HEK293 (cell line): ENCODE measurements around the gene RND2.
A peak's percentile ranks its signal among the peaks of the same experiment; 100 is the strongest.

Experiments used
- BCL11A ChIP-seq: fragments of 450-650 bp; formaldehyde crosslinking; IDR thresholded peaks from 2 replicates; pipeline ENCODE4 v1.5.1; 2016; ENCODE audit warnings: low read depth, missing biosample characterization, missing genetic modification characterization
- EGR2 ChIP-seq: fragments of 450-650 bp; formaldehyde crosslinking; IDR thresholded peaks from 2 replicates; pipeline ENCODE4 v1.5.1; 2016; ENCODE audit warnings: low read depth, missing biosample characterization, missing genetic modification characterization
- ZBTB7A ChIP-seq: fragments of 450-650 bp; formaldehyde crosslinking; IDR thresholded peaks from 2 replicates; pipeline ENCODE4 v1.5.1; 2016; ENCODE audit warnings: low read depth, missing biosample characterization, missing genetic modification characterization
- ZFP3 ChIP-seq: fragments of 450-650 bp; formaldehyde crosslinking; IDR thresholded peaks from 2 replicates; pipeline ENCODE4 v1.5.1; 2016; ENCODE audit warnings: low read depth, missing biosample characterization, missing genetic modification characterization
- ZNF138 ChIP-seq: fragments of 450-650 bp; formaldehyde crosslinking; IDR thresholded peaks from 2 replicates; pipeline ENCODE4 v1.5.1; 2016; ENCODE audit warnings: missing biosample characterization, missing genetic modification characterization, borderline replicate concordance
- ZNF155 ChIP-seq: fragments of 450-650 bp; formaldehyde crosslinking; IDR thresholded peaks from 2 replicates; pipeline ENCODE4 v1.5.1; 2016; ENCODE audit warnings: missing biosample characterization, missing genetic modification characterization
- ZNF266 ChIP-seq: fragments of 450-650 bp; formaldehyde crosslinking; IDR thresholded peaks from 2 replicates; pipeline ENCODE4 v1.5.1; 2016; ENCODE audit warnings: missing biosample characterization, missing genetic modification characterization, low read depth
- ZNF302 ChIP-seq: fragments of 450-650 bp; formaldehyde crosslinking; IDR thresholded peaks from 2 replicates; pipeline ENCODE4 v1.5.1; 2016; ENCODE audit warnings: missing biosample characterization, missing genetic modification characterization, low read depth
- ZNF354C ChIP-seq: fragments of 450-650 bp; formaldehyde crosslinking; IDR thresholded peaks from 2 replicates; pipeline ENCODE4 v1.5.1; 2016; ENCODE audit warnings: missing biosample characterization, missing genetic modification characterization, low read depth, borderline replicate concordance
- ZNF394 ChIP-seq: fragments of 450-650 bp; formaldehyde crosslinking; IDR thresholded peaks from 2 replicates; pipeline ENCODE4 v1.5.1; 2016; ENCODE audit warnings: missing biosample characterization, missing genetic modification characterization, mild to moderate bottlenecking, moderate library complexity, borderline replicate concordance
- ZNF670 ChIP-seq: fragments of 450-650 bp; formaldehyde crosslinking; IDR thresholded peaks from 2 replicates; pipeline ENCODE4 v1.5.1; 2016; ENCODE audit warnings: missing biosample characterization, missing genetic modification characterization, low read depth
- ZNF677 ChIP-seq: fragments of 450-650 bp; IDR thresholded peaks from 2 replicates; pipeline ENCODE4 v1.5.0; 2018; ENCODE audit warnings: missing biosample characterization, mild to moderate bottlenecking, missing genetic modification characterization, moderate library complexity
- ZNF830 ChIP-seq: fragments of 450-650 bp; IDR thresholded peaks from 2 replicates; pipeline ENCODE4 v1.5.0; 2018; ENCODE audit warnings: missing biosample characterization, missing genetic modification characterization, low read depth, mild to moderate bottlenecking, moderate library complexity
- TF ChIP-seq, protein P1 (sequence below): fragments of 450-650 bp; formaldehyde crosslinking; IDR thresholded peaks from 2 replicates; pipeline ENCODE4 v1.5.1; 2016; ENCODE audit warnings: missing biosample characterization, missing genetic modification characterization
- TF ChIP-seq, protein P2 (sequence below): fragments of 450-650 bp; formaldehyde crosslinking; IDR thresholded peaks from 2 replicates; pipeline ENCODE4 v1.5.1; 2016; ENCODE audit warnings: missing biosample characterization, missing genetic modification characterization
- TF ChIP-seq, protein P3 (sequence below): fragments of 450-650 bp; formaldehyde crosslinking; IDR thresholded peaks from 2 replicates; pipeline ENCODE4 v1.5.1; 2016; ENCODE audit warnings: missing biosample characterization, missing genetic modification characterization
- TF ChIP-seq, protein P4 (sequence below): fragments of 450-650 bp; formaldehyde crosslinking; IDR thresholded peaks from 2 replicates; pipeline ENCODE4 v1.5.1; 2016; ENCODE audit warnings: missing biosample characterization, missing genetic modification characterization, low read depth
- TF ChIP-seq, protein P5 (sequence below): fragments of 450-650 bp; formaldehyde crosslinking; IDR thresholded peaks from 2 replicates; pipeline ENCODE4 v1.5.1; 2017; ENCODE audit warnings: missing biosample characterization, missing genetic modification characterization
- TF ChIP-seq, protein P6 (sequence below): fragments of 450-650 bp; formaldehyde crosslinking; IDR thresholded peaks from 2 replicates; pipeline ENCODE4 v1.5.1; 2017; ENCODE audit warnings: missing biosample characterization, missing genetic modification characterization
- TF ChIP-seq, protein P7 (sequence below): sonication (generic); formaldehyde crosslinking; IDR thresholded peaks from 2 replicates; pipeline ENCODE4 v1.8.1; 2022; ENCODE audit warnings: mild to moderate bottlenecking, moderate library complexity, missing genetic modification reagents

RND2 gene

DNA sequence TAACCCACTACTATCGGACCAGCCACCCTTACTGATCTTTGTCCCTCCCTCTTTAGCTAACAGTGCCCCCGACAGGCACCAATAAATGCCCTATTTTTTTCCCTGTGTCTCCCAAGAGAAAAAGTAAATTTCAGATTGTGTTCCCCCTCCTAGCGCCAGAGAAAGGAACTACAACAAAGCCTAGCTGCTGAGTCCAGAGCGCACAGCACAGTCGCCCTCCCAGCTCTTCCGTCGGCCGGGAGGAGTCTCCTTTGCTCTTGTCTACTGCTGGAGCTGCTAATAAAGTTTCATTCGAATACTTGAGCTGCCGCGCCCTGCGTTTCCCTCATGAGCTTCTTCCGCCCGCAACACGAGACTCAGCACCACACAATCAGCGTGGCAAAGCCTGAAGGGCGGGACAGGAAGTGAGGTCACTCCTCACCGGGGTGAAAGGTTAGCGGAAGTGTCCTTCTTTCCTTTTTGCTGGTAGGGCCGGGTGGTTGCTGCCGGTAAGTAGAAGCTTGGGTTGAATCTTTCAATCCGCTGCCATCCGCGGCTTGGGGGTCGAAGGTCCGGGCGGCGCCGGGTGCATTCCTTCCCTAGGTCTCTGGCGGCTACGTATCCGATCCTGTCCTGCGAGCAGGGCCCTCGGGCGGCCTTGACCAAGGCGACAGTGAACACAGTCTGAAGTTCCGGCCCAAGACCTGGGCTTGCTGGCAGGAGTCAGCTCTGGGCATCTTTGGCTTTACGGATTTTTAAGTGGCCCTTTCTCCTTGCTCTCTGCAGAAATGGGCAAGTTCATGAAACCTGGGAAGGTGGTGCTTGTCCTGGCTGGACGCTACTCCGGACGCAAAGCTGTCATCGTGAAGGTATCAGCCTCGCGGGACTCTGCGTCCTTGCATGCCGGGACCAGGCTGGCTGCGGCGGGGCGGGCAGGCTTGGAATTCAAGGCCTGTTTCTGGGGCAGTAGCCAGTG, 26.8 kb upstream of the RND2 start, which contains the start of gene RPL27 (continued):
- TF ChIP-seq, protein P1, sequence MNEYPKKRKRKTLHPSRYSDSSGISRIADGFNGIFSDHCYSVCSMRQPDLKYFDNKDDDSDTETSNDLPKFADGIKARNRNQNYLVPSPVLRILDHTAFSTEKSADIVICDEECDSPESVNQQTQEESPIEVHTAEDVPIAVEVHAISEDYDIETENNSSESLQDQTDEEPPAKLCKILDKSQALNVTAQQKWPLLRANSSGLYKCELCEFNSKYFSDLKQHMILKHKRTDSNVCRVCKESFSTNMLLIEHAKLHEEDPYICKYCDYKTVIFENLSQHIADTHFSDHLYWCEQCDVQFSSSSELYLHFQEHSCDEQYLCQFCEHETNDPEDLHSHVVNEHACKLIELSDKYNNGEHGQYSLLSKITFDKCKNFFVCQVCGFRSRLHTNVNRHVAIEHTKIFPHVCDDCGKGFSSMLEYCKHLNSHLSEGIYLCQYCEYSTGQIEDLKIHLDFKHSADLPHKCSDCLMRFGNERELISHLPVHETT (tag by site-specific recombination), result peak; percentile 99
- TF ChIP-seq ZFP3 (tag by site-specific recombination), result peak; percentile 64; the same call in 1 of the 2 replicates
- TF ChIP-seq, protein P2, sequence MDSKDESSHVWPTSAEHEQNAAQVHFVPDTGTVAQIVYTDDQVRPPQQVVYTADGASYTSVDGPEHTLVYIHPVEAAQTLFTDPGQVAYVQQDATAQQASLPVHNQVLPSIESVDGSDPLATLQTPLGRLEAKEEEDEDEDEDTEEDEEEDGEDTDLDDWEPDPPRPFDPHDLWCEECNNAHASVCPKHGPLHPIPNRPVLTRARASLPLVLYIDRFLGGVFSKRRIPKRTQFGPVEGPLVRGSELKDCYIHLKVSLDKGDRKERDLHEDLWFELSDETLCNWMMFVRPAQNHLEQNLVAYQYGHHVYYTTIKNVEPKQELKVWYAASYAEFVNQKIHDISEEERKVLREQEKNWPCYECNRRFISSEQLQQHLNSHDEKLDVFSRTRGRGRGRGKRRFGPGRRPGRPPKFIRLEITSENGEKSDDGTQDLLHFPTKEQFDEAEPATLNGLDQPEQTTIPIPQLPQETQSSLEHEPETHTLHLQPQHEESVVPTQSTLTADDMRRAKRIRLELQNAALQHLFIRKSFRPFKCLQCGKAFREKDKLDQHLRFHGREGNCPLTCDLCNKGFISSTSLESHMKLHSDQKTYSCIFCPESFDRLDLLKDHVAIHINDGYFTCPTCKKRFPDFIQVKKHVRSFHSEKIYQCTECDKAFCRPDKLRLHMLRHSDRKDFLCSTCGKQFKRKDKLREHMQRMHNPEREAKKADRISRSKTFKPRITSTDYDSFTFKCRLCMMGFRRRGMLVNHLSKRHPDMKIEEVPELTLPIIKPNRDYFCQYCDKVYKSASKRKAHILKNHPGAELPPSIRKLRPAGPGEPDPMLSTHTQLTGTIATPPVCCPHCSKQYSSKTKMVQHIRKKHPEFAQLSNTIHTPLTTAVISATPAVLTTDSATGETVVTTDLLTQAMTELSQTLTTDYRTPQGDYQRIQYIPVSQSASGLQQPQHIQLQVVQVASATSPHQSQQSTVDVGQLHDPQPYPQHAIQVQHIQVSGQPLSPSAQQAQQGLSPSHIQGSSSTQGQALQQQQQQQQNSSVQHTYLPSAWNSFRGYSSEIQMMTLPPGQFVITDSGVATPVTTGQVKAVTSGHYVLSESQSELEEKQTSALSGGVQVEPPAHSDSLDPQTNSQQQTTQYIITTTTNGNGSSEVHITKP (tag by site-specific recombination), result peak; percentile 89
- no peak for TF ChIP-seq ZNF670 (tag by site-specific recombination)
- TF ChIP-seq ZNF354C (tag by site-specific recombination), result no peak
- TF ChIP-seq, protein P3, sequence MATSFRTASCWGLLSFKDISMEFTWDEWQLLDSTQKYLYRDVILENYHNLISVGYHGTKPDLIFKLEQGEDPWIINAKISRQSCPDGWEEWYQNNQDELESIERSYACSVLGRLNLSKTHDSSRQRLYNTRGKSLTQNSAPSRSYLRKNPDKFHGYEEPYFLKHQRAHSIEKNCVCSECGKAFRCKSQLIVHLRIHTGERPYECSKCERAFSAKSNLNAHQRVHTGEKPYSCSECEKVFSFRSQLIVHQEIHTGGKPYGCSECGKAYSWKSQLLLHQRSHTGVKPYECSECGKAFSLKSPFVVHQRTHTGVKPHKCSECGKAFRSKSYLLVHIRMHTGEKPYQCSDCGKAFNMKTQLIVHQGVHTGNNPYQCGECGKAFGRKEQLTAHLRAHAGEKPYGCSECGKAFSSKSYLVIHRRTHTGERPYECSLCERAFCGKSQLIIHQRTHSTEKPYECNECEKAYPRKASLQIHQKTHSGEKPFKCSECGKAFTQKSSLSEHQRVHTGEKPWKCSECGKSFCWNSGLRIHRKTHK (tag by site-specific recombination), result no peak
- TF ChIP-seq ZBTB7A (tag by site-specific recombination), result no peak
- peak; percentile 97 for TF ChIP-seq ZNF394 (tag by site-specific recombination)
- TF ChIP-seq ZNF266 (tag by site-specific recombination), result no peak
- TF ChIP-seq, protein P4, sequence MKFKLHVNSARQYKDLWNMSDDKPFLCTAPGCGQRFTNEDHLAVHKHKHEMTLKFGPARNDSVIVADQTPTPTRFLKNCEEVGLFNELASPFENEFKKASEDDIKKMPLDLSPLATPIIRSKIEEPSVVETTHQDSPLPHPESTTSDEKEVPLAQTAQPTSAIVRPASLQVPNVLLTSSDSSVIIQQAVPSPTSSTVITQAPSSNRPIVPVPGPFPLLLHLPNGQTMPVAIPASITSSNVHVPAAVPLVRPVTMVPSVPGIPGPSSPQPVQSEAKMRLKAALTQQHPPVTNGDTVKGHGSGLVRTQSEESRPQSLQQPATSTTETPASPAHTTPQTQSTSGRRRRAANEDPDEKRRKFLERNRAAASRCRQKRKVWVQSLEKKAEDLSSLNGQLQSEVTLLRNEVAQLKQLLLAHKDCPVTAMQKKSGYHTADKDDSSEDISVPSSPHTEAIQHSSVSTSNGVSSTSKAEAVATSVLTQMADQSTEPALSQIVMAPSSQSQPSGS, result peak; percentile 90
- TF ChIP-seq, protein P5, sequence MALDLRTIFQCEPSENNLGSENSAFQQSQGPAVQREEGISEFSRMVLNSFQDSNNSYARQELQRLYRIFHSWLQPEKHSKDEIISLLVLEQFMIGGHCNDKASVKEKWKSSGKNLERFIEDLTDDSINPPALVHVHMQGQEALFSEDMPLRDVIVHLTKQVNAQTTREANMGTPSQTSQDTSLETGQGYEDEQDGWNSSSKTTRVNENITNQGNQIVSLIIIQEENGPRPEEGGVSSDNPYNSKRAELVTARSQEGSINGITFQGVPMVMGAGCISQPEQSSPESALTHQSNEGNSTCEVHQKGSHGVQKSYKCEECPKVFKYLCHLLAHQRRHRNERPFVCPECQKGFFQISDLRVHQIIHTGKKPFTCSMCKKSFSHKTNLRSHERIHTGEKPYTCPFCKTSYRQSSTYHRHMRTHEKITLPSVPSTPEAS (tag by site-specific recombination), result peak; percentile 36; the same call in 1 of the 2 replicates
- no peak for TF ChIP-seq ZNF677
- TF ChIP-seq BCL11A (tag by site-specific recombination), result peak; percentile 78
- TF ChIP-seq EGR2, result no peak
- TF ChIP-seq ZNF138 (tag by site-specific recombination), result no peak
- TF ChIP-seq ZNF155 (tag by site-specific recombination), result no peak
- no peak for TF ChIP-seq ZNF830
- TF ChIP-seq, protein P6, sequence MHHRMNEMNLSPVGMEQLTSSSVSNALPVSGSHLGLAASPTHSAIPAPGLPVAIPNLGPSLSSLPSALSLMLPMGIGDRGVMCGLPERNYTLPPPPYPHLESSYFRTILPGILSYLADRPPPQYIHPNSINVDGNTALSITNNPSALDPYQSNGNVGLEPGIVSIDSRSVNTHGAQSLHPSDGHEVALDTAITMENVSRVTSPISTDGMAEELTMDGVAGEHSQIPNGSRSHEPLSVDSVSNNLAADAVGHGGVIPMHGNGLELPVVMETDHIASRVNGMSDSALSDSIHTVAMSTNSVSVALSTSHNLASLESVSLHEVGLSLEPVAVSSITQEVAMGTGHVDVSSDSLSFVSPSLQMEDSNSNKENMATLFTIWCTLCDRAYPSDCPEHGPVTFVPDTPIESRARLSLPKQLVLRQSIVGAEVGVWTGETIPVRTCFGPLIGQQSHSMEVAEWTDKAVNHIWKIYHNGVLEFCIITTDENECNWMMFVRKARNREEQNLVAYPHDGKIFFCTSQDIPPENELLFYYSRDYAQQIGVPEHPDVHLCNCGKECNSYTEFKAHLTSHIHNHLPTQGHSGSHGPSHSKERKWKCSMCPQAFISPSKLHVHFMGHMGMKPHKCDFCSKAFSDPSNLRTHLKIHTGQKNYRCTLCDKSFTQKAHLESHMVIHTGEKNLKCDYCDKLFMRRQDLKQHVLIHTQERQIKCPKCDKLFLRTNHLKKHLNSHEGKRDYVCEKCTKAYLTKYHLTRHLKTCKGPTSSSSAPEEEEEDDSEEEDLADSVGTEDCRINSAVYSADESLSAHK (tag by site-specific recombination), result peak; percentile 64; the same call in 1 of the 2 replicates
- TF ChIP-seq, protein P7, sequence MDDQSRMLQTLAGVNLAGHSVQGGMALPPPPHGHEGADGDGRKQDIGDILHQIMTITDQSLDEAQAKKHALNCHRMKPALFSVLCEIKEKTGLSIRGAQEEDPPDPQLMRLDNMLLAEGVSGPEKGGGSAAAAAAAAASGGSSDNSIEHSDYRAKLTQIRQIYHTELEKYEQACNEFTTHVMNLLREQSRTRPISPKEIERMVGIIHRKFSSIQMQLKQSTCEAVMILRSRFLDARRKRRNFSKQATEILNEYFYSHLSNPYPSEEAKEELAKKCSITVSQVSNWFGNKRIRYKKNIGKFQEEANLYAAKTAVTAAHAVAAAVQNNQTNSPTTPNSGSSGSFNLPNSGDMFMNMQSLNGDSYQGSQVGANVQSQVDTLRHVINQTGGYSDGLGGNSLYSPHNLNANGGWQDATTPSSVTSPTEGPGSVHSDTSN, result 0 out of 2 replicates have a peak, but pooled peaks have one; percentile 17
- TF ChIP-seq ZNF302, result 0 out of 2 replicates have a peak, but pooled peaks have one; percentile 47
